Coronary artery (tissue), 2 donors: ENCODE measurements around the gene IRS2.

Experiments used
- DNase-seq: peaks from one replicate; pipeline ENCODE4 v3.0.0-alpha.2; 2017; ENCODE audit warnings: low spot score
- H3K27ac ChIP-seq, 2 donors: fragments of 200-600 bp; sonication (generic); one replicate each; pipeline ENCODE4 v1.5.1; 2016 to 2019
- H3K4me3 ChIP-seq: fragments of 200-600 bp; sonication (generic); 2 replicates; pipeline ENCODE4 v1.5.1; 2016; ENCODE audit warnings: mild to moderate bottlenecking, moderate library complexity
- TF ChIP-seq, protein P1 (sequence below): fragments of 200-600 bp; sonication (generic); IDR thresholded peaks from one replicate; pipeline ENCODE4 v1.5.1; 2019; ENCODE audit warnings: antibody characterized with exemption

IRS2 gene

DNA sequence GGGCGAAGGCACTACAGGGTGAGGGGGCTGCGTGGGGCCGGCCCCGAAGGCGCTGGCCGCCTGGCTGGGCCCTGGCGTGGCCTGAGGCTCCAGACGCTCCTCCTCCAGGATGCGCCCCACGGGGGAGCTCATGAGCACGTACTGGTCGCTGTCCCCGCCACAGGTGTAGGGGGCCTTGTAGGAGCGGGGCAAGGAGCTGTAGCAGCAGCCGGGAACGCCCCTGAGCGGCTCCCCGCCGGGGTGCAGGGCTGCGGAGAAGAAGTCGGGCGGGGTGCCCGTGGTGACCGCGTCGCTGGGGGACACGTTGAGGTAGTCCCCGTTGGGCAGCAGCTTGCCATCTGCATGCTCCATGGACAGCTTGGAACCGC is 3.0 kb downstream of the IRS2 start:
- peak; percentile 74 for DNase-seq
- H3K27ac ChIP-seq: peak overlapping the region in 1 of 2 donors; percentile 99
- TF ChIP-seq, protein P1, sequence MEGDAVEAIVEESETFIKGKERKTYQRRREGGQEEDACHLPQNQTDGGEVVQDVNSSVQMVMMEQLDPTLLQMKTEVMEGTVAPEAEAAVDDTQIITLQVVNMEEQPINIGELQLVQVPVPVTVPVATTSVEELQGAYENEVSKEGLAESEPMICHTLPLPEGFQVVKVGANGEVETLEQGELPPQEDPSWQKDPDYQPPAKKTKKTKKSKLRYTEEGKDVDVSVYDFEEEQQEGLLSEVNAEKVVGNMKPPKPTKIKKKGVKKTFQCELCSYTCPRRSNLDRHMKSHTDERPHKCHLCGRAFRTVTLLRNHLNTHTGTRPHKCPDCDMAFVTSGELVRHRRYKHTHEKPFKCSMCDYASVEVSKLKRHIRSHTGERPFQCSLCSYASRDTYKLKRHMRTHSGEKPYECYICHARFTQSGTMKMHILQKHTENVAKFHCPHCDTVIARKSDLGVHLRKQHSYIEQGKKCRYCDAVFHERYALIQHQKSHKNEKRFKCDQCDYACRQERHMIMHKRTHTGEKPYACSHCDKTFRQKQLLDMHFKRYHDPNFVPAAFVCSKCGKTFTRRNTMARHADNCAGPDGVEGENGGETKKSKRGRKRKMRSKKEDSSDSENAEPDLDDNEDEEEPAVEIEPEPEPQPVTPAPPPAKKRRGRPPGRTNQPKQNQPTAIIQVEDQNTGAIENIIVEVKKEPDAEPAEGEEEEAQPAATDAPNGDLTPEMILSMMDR: no peak
- peak overlapping the region; percentile 85 for H3K4me3 ChIP-seq

GRCh38 chr13:109782823-109783431 is 3.5 kb downstream of the IRS2 start:
- no peak for DNase-seq
- Histone ChIP-seq H3K27ac (peak overlapping the region in 1 of 2 donors; percentile 99), H3K4me3 (peak overlapping the region; percentile 85)
- TF ChIP-seq, protein P1: no peak

DNA sequence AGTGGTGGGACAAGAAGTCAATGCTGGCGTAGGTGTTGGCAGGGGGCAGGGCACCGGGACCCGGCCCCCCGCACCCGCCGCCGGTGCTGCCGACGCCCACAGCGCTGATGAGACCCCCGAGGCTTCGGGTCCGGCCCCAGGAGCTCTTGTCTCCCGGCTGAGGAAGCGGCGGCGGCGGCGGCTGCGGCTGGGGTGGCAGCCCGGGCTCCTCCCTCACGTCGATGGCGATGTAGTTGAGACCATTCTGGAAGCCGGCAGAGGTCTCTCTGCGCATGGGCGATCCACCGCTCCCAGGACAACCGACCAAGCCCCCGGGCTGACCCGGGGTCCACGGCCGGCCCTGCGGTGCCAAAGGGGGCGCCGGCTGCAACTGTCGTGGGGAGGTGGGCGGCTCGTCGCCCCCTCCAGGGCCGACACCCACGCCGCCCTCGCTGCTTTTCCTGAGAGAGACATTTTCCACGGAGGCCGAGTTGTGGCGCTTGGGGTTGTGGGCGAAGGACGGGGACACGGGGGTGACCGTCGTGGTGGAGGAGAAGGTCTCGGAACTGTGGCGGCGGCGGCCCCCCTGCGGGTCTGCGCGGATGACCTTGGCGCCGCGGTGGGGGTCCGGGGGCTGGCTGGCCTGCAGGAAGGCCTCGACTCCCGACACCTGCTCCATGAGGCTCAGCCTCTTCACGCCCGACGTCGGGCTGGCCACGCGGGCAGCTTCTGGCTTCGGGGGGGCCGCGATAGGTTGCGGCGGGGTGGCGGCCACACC is 4.1 kb downstream of the IRS2 start:
- DNase-seq: no peak
- peak overlapping the region; percentile 16 to 42 for H3K27ac ChIP-seq
- H3K4me3 ChIP-seq: peak overlapping the region; percentile 85
- TF ChIP-seq, protein P1: no peak

DNA sequence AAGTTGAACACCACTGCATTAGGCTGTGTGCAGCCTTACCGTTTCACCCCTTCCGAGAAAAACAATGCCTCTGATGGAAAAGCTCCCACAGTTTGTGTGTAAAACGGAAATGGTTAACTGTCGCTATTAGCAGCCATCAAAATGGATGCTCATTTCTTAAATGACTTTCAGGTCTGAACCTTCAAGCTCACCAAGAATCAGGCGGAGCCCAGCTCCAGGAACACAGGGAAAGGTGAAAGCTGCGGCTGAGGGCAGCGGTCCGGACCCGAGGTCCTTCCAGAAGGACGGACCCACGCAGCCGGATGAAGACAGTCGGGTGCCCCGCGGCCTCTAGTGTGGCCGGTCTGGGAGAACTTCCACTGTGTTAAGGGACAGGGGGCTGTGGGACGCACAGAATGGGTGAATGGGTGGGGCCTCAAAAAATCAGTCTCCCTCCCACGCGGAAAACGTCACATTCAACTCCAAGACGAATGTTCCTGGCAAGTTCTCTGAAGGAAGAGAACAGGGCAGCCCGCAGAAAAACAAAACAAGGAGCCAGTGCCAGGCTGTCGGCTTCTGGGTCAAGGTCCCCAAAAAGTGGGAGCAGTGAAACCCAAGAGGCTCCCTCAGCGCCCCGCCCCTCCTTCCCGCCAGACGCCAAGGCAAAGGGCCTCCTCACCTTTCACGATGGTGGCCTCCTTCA is 4.9 kb downstream of the IRS2 start:
- H3K27ac ChIP-seq: peak overlapping the region; percentile 16 to 42
- TF ChIP-seq, protein P1: no peak
- H3K4me3 ChIP-seq: peak overlapping the region; percentile 85
- no peak for DNase-seq

GRCh38 chr13:109780845-109781383 is 5.5 kb downstream of the IRS2 start:
- TF ChIP-seq, protein P1: no peak
- Histone ChIP-seq H3K4me3 (peak overlapping the region; percentile 85), H3K27ac (peak overlapping the region; percentile 16 to 42)
- no peak for DNase-seq

GRCh38 chr13:109779876-109780510 is 6.4 kb downstream of the IRS2 start:
- Histone ChIP-seq H3K27ac (peak overlapping the region; percentile 16 to 41), H3K4me3 (peak overlapping the region; percentile 85)
- TF ChIP-seq, protein P1: no peak
- no peak for DNase-seq
